ENCODE results near the gene NADSYN1.
A peak's percentile ranks its signal among the peaks of the same experiment; 100 is the strongest.

Gene NADSYN1

DNA sequence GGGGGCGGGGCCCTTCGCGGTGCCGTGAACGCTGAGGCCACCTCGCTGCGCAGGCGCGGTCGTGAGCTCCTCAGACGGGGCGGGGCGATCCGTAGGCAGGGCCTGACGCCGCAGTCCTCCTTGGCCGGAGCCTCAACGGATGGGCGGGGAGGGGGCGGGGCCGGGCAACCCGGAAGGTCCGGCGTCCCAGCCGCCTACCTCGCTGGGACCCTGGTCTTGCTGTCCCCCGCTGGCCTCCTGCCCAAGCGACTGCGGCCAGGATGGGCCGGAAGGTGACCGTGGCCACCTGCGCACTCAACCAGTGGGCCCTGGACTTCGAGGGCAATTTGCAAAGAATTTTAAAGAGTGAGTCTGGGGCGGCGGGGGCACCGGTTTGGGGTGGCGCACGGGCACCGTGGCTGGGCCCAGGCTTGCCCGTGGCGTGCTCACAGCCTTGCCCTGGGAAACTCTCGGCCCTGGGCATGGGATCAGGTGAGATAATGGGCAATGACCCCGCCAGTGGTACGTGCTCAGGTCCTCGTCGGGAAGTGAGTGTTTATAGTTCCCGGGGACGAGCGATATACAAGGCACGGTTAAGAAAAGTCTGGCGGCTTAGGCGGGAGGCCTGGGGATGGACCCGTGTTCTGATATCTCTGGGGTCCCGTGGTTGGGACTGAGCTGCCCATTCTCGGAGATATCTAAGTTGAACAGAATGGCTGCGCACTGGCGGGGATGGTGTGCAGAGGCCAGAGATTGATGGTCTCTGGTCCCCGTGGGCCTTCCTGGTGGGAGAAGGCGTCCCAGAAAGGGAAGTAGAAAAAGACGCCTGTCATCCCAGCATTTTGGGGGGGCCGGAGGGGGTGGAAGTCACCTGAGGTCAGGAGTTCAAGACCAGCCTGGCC, at the start of gene NADSYN1:
Gene NADSYN1 (plus strand): TSS at position 167 of the 881 bp plus-strand sequence. CDS start 94 bp downstream, at position 261.
- Histone ChIP-seq H3F3A (ENCODE audit: insufficient read depth) (peaks cover 31% of the 10 kb centered on the region), H2AFZ (ENCODE audit: low read depth, low read length, severe bottlenecking) (peak within 1 kb of the TSS; percentile 92), H3K9me2 (replicated peaks; ENCODE audit: insufficient read depth, low read length) (no peaks in the 10 kb centered on the region), H3K27ac (ENCODE audit: low read depth, low read length) (peak within 1 kb of the TSS; percentile 60), H3K4me2 (ENCODE audit: low read depth, low read length, poor library complexity, severe bottlenecking) (peak within 1 kb of the TSS; percentile 82), H3K36me3 (ENCODE audit: low read length) (no peaks in the 10 kb centered on the region), H3K79me2 (ENCODE audit: insufficient read depth, low read length) (peaks cover 17% of the 10 kb centered on the region), H4K20me1 (ENCODE audit: low read depth, low read length) (no peaks in the 10 kb centered on the region), H3K9me3 (ENCODE audit: insufficient read depth, low read length) (no peaks in the 10 kb centered on the region), H3K4me3 (ENCODE audit: insufficient read depth, low read length, poor library complexity, severe bottlenecking) (peak within 1 kb of the TSS; percentile 77), H3K9ac (ENCODE audit: low read length) (peak within 1 kb of the TSS; percentile 85), H3K27me3 (ENCODE audit: low read length) (no peaks in the 10 kb centered on the region)
- TF ChIP-seq, protein P1, sequence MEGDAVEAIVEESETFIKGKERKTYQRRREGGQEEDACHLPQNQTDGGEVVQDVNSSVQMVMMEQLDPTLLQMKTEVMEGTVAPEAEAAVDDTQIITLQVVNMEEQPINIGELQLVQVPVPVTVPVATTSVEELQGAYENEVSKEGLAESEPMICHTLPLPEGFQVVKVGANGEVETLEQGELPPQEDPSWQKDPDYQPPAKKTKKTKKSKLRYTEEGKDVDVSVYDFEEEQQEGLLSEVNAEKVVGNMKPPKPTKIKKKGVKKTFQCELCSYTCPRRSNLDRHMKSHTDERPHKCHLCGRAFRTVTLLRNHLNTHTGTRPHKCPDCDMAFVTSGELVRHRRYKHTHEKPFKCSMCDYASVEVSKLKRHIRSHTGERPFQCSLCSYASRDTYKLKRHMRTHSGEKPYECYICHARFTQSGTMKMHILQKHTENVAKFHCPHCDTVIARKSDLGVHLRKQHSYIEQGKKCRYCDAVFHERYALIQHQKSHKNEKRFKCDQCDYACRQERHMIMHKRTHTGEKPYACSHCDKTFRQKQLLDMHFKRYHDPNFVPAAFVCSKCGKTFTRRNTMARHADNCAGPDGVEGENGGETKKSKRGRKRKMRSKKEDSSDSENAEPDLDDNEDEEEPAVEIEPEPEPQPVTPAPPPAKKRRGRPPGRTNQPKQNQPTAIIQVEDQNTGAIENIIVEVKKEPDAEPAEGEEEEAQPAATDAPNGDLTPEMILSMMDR (IDR thresholded peaks at IDR 0.05; ENCODE audit: insufficient read depth, low read length, poor library complexity, severe bottlenecking), result no peak
- TF ChIP-seq EZH2phosphoT487 (conservative IDR thresholded peaks at IDR 0.05; ENCODE audit: low read length), result no peak

DNA sequence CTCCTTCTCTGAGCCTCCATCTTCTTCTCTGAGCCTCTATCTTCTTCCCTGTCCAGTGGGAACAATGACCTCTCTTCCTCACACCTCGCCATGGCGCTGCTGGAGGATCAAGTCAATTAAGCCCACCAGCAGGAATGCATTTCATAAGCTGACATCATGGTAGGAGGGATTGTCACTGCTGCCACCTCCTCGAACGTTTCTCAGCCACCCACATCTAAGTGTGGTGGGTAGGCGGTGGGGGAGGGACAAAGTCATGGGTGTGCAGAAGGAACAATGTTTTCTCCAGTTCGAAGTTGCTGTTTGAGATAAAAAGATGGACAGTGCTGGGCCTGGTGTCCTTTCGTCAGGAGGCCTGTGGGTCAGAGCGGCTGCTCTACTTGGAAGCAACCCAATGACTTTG, 48.8 kb upstream of the NADSYN1 start:
- H2AFZ ChIP-seq (ENCODE audit: low read depth, low read length, severe bottlenecking), result no peak overlapping the region
- no peak overlapping the region for H3K9ac ChIP-seq (ENCODE audit: low read length)
- H3K9me2 ChIP-seq (replicated peaks; ENCODE audit: insufficient read depth, low read length), result no peaks in the 10 kb centered on the region
- no peaks in the 10 kb centered on the region for H3K36me3 ChIP-seq (ENCODE audit: low read length)
- no peaks in the 10 kb centered on the region for H3F3A ChIP-seq (ENCODE audit: insufficient read depth)
- no peaks in the 10 kb centered on the region for H3K79me2 ChIP-seq (ENCODE audit: insufficient read depth, low read length)
- no peak for TF ChIP-seq EZH2phosphoT487 (conservative IDR thresholded peaks at IDR 0.05; ENCODE audit: low read length)
- no peak overlapping the region for H3K4me3 ChIP-seq (ENCODE audit: insufficient read depth, low read length, poor library complexity, severe bottlenecking)
- no peaks in the 10 kb centered on the region for H4K20me1 ChIP-seq (ENCODE audit: low read depth, low read length)
- no peak overlapping the region for H3K27ac ChIP-seq (ENCODE audit: low read depth, low read length)
- H3K27me3 ChIP-seq (ENCODE audit: low read length), result no peaks in the 10 kb centered on the region
- H3K4me2 ChIP-seq (ENCODE audit: low read depth, low read length, poor library complexity, severe bottlenecking), result no peak overlapping the region
- H3K9me3 ChIP-seq (ENCODE audit: insufficient read depth, low read length), result no peaks in the 10 kb centered on the region

DNA sequence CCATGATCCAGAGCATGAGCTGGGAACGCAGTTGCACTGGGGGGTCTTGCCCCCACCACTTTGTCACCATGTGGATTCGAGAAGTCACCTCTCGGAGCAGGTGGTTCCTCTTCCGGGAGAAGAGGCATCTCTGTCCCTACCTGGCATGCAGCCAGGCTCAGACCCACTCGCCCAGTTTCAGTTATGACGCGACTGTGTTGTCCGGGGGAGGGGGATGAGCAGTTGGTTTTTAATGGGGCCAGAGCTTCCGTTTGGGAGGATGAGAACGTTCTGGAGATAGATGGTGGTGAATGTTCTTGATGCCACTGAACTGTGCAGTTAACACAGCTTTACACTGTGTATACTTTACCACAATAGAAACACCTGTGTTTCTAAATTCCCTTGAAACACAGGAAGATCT, 46.3 kb upstream of the NADSYN1 start:
- Histone ChIP-seq H3K9me2 (replicated peaks; ENCODE audit: insufficient read depth, low read length) (no peaks in the 10 kb centered on the region), H3K27ac (ENCODE audit: low read depth, low read length) (no peak overlapping the region), H3K9ac (ENCODE audit: low read length) (no peak overlapping the region), H4K20me1 (ENCODE audit: low read depth, low read length) (no peaks in the 10 kb centered on the region), H3K9me3 (ENCODE audit: insufficient read depth, low read length) (no peaks in the 10 kb centered on the region), H2AFZ (ENCODE audit: low read depth, low read length, severe bottlenecking) (no peak overlapping the region), H3K79me2 (ENCODE audit: insufficient read depth, low read length) (no peaks in the 10 kb centered on the region), H3K27me3 (ENCODE audit: low read length) (no peaks in the 10 kb centered on the region), H3K4me2 (ENCODE audit: low read depth, low read length, poor library complexity, severe bottlenecking) (no peak overlapping the region), H3K36me3 (ENCODE audit: low read length) (no peaks in the 10 kb centered on the region), H3K4me3 (ENCODE audit: insufficient read depth, low read length, poor library complexity, severe bottlenecking) (no peak overlapping the region), H3F3A (ENCODE audit: insufficient read depth) (no peaks in the 10 kb centered on the region)
- TF ChIP-seq, protein P1 (IDR thresholded peaks at IDR 0.05; ENCODE audit: insufficient read depth, low read length, poor library complexity, severe bottlenecking), result no peak
- no peak for TF ChIP-seq EZH2phosphoT487 (conservative IDR thresholded peaks at IDR 0.05; ENCODE audit: low read length)

DNA sequence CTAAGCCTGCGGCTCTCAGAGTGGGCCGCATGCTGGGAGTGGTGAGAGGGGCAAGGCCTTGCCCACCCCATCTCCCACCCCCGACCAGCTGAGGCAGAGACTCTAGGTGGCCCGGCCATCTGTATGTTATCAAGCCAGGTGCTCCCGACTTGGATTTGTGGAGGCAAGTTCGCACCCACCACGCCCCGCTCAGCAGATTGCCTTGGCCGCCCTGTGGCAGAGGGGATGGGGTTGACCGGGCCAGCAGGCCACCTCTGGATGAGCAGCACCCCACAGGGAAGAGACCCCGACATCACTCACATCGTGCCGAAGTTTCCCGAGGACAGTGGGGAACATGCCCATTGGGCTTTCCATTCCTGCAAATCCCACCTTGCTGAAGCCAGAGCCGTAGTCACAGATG, 45.6 kb upstream of the NADSYN1 start:
- Histone ChIP-seq H3K27me3 (ENCODE audit: low read length) (no peaks in the 10 kb centered on the region), H3K4me3 (ENCODE audit: insufficient read depth, low read length, poor library complexity, severe bottlenecking) (no peak overlapping the region), H3K4me2 (ENCODE audit: low read depth, low read length, poor library complexity, severe bottlenecking) (no peak overlapping the region), H3K9me3 (ENCODE audit: insufficient read depth, low read length) (no peaks in the 10 kb centered on the region), H3F3A (ENCODE audit: insufficient read depth) (no peaks in the 10 kb centered on the region), H3K9me2 (replicated peaks; ENCODE audit: insufficient read depth, low read length) (no peaks in the 10 kb centered on the region), H3K9ac (ENCODE audit: low read length) (no peak overlapping the region), H2AFZ (ENCODE audit: low read depth, low read length, severe bottlenecking) (no peak overlapping the region), H3K36me3 (ENCODE audit: low read length) (no peaks in the 10 kb centered on the region), H3K27ac (ENCODE audit: low read depth, low read length) (no peak overlapping the region), H3K79me2 (ENCODE audit: insufficient read depth, low read length) (no peaks in the 10 kb centered on the region), H4K20me1 (ENCODE audit: low read depth, low read length) (no peaks in the 10 kb centered on the region)
- no peak for TF ChIP-seq EZH2phosphoT487 (conservative IDR thresholded peaks at IDR 0.05; ENCODE audit: low read length)
- TF ChIP-seq, protein P1 (IDR thresholded peaks at IDR 0.05; ENCODE audit: insufficient read depth, low read length, poor library complexity, severe bottlenecking), result no peak

All from SU-DHL-6 (cell line).